ENCODE data around the gene SLC10A1.

DNA sequence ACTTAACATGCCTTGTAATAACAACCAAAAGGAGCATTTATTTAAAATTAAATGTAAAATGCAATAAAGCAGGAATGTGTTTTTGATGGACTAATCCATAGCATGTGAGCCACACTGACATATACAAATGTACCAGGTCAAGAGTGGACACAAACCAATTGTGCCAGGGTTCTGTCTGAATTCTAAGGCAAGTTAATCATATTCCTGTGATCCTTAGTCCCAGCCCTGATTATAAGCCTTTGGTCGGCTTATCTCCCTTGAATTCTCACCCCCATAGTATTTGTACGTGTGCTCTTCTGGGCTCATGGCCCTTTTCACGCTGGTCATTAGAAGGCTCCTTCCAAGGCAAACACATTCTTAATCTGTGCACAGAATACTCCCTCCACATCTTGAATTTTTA, 40.7 kb downstream of the SLC10A1 start:
- TF ChIP-seq POLR2A (IDR thresholded peaks at IDR 0.05) = no peak
- TF ChIP-seq, protein P1, sequence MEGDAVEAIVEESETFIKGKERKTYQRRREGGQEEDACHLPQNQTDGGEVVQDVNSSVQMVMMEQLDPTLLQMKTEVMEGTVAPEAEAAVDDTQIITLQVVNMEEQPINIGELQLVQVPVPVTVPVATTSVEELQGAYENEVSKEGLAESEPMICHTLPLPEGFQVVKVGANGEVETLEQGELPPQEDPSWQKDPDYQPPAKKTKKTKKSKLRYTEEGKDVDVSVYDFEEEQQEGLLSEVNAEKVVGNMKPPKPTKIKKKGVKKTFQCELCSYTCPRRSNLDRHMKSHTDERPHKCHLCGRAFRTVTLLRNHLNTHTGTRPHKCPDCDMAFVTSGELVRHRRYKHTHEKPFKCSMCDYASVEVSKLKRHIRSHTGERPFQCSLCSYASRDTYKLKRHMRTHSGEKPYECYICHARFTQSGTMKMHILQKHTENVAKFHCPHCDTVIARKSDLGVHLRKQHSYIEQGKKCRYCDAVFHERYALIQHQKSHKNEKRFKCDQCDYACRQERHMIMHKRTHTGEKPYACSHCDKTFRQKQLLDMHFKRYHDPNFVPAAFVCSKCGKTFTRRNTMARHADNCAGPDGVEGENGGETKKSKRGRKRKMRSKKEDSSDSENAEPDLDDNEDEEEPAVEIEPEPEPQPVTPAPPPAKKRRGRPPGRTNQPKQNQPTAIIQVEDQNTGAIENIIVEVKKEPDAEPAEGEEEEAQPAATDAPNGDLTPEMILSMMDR (IDR thresholded peaks at IDR 0.05) = no peak
